Activated T-cell treated with anti-CD3 and anti-CD28 coated beads, Interleukin-2, amount 50 U/mL, for 1 hour (primary cell): Measurements from ENCODE around the gene SNX7.

Source experiments
- DNase-seq: peaks from one replicate; pipeline ENCODE4 v3.0.0-alpha.2; 2020

Gene SNX7

GRCh38 chr1:98781906-98782305 lies 120.4 kb downstream of the SNX7 start:
- DNase-seq, result no peak

GRCh38 chr1:98783821-98784220 lies 122.3 kb downstream of the SNX7 start:
- no peak for DNase-seq

- no peak for DNase-seq
Observed at GRCh38 chr1:98791498-98791897, 130.0 kb downstream of the SNX7 start.

GRCh38 chr1:98792123-98792522 lies 130.6 kb downstream of the SNX7 start:
- no peak for DNase-seq

- no peak for DNase-seq
Observed at GRCh38 chr1:98793136-98793535, 131.6 kb downstream of the SNX7 start.

DNA sequence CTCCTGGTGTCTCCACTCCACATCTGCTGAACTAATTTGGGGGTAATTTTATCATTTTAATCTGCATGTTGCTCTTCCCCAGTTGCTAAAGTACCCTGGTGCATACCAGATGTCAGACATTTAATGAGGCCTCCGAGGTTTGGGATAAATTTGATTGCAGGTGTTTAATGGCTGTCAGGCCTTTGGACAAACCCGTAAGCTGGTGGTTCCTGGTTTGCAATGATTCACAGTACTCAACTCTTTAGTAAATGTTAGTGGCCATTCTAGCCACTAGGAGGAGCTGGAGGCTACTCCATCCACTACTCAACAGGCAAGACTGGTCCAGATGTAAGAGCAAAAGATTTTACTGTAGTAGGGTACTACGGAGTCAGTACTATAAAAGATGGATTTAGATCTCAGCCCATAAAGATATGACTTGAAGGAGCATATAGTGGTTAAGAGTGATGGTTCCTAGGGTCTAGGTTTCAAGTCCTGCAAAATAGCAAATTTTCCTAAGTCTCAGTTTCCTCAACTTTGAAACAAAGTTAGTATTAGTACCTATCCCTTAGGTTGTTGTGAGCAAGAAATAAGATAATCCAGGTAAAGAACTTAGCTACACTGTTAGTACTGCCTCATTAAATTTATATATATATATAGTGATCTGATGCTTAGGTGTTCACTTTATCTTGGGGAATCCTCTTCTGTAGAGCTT lies 132.8 kb downstream of the SNX7 start:
- DNase-seq, result peak; percentile 23

GRCh38 chr1:98796049-98796448 lies 134.5 kb downstream of the SNX7 start:
- no peak for DNase-seq

DNA sequence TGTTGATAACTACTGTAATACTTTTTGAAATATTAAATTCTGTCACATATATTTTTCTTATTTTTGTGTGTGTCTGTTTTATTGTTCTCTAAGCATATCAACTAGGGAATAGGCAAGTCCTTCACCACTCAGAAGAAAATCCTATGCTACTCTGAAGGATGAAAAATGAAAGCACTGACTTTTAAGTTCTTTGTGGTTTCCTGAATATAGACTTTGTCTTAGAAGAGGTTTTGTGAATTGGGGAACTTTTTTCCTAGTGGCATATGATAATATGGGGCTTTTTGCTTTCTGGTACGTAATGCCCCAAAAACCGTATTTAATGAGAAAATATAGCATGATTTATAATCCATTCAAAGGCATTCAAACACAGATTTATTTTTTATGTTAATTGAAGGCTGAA lies 136.0 kb downstream of the SNX7 start:
- DNase-seq, result no peak
